GM12892 (cell line): Measurements from ENCODE around the gene ASCC3.

Experiments
- POLR2A ChIP-seq: IDR thresholded peaks from 2 replicates; pipeline ENCODE4 v1.6.1; 2011; ENCODE audit warnings: low read depth, low read length, control low read depth
- POLR2AphosphoS5 ChIP-seq: IDR thresholded peaks from 2 replicates; pipeline ENCODE4 v1.6.1; 2011; ENCODE audit warnings: low read depth, low read length, control low read depth

GRCh38 chr6:100538086-100538485 is 343.0 kb downstream of the ASCC3 start:
- TF ChIP-seq POLR2AphosphoS5 (no peak), POLR2A (no peak)
